GM18498 (cell line): ENCODE measurements around the gene DENND2A.
A peak's percentile ranks its signal among the peaks of the same experiment; 100 is the strongest.
"Not testable (repeated sequence)": the region's sequence is repeated elsewhere in the genome, so short reads cannot be mapped to it uniquely, and the experiment has no call there.

ENCODE experiments used
- ATAC-seq: cut with Tn5 transposase; IDR thresholded peaks from one replicate; pipeline ENCODE4 v1.9.1; 2021; ENCODE audit warnings: mild to moderate bottlenecking, moderate library complexity; ENCODE audit not compliant: unreplicated experiment

DENND2A gene

DNA sequence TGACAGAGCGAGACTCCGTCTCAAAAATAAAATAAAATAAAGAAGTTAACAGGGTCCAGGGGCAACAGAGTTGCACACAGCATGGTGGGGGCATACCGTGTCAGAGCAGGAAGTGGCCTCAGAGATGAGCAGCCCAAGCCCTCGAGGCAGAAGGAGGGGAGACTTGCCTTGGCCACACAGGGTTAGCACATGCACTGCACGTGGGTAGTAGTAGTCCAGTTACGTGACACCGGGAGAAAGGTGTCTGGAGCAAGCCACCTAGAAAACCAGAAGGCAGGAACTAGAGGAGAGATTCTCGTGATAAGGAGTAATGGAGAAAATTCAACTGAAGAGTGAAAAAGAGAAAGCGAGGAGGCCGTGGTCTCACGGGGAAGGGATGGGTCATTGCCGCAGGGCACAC, 9.8 kb upstream of the DENND2A start:
- no peak for ATAC-seq

DNA sequence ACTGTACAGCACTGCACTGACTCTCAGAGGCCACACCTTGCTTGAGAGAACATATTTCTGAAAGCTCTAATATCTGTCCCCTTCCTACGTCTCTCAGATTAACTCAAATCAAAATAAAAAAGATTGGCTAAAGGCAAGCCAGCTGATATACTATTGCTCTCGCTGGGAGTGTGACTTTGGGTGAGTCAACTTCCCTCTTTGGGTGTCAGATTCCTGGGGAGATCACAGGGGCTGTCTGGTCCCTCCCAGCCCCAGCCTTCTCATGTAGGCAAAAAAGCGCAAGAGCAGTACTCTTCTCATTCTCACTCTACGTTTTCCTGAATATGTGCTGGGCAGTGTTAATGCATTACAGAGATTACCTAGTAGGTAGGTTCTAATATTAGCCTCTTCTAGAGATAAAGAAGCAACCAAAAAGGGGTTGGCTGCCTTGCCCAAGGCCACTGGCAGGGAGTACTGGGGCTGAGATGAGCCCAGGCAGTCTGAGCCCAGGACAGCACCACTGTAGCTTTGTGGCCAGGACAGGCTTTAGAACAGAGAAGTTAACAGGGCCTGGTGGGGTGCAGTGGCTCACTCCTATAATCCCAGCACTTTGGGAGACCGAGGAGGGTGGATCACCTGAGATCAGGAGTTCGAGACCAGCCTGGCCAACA, 9.1 kb upstream of the DENND2A start:
- no peak for ATAC-seq

DNA sequence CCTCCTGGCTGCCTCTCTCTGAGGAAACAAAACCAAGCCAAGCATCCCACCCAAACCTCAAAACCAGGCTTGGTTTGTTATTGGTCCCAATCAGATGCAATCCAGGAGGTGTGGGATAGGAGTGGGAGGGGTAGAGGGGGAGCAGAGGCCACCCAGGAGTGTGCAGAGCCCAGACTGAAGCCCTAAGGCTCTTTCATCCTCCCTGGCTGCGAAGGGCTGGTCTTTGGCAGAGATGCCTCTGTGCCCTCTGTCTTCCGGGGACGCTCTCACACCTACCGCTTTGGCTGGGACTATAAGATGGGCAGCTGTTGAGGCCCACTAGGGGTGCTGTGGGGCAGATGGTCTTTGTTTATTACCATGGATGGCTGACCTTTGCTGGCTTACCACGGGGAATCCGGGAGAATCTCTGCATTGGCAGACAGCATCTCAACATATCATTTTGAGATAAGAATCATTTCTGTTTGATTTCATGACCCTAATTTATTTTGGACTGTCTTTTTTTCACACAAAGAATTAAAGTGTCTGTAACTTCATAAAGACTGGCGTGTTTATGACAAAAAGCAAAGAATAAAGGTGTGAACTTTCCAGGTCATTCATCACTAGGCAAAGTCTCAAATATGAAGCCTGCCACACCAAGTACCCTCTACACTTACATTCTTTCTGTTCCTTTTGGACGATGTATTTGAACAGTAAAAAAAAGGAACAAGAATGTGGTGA, 6.5 kb upstream of the DENND2A start:
- ATAC-seq = peak; percentile 93

DNA sequence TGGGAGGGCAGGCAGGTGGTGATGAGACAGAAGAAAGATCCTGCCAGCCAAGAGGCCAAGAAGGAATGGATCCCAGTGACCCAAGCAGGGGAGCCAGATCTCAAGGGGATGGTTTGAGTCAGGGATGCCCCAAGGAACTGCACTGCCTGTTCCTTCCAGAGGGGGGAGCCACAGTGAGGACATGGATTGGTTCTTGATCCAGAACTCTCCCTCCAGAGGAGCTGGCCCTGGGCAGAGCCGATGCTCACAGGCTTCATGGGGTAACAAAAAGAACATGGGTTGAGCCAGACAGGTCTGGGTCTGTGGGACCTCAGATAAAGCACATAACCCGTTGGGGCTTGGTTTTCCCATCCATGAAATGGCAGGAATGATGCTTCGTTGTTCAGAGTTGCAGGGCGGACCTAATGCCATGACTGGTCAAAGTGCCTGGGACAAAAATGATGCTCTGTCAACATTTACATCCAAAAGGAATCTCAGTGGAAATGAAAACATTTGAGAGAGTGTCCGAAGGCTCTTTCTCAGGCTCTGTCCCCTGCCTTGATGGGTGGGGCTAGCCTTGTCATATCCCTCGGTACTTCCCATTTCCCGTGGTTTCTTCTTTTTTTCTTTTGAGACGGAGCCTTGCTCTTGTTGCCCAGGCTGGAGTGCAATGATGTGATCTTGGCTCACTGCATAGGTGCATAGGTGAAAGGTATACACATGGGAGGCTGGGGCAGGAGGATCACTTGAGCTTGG, 4.7 kb upstream of the DENND2A start:
- ATAC-seq = no peak

DNA sequence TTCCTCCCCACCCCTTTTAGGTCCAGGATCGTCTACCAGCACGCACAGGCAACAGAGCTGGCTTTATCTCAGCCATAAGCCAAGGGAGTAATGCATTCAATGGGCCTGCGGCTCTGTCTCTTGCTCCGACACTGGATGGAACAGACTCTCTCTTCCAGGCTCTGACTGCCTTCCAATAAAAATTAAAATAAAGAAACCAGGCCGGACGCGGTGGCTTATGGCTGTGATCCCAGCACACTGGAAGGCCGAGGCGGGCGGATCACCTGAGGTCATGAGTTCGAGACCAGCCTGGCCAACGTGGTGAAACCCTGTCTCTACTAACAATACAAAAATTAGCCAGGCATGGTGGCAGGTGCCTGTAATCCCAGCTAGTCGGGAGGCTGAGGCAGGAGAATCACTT, 4.1 kb upstream of the DENND2A start:
- ATAC-seq = not testable (repeated sequence)

DNA sequence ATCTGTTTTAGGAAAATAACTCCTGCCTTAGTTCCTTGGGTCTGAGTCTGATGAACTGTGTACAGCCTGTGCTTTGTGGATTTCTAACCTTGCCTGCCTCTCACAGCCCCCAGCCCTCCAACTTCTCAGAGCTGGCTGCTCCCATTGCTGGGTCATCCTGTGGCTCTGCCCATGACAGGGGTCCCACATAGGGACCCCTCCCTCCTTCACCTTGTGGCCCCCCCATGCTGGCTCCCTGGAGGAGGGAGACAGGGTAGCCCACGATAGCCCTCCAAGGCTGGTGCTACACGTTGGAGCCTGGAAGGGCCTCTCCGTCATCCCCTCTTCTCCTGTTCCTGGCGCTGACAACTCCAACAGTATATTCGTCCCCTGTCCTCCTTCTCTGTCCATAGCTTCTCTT, 2.8 kb upstream of the DENND2A start:
- no peak for ATAC-seq

DNA sequence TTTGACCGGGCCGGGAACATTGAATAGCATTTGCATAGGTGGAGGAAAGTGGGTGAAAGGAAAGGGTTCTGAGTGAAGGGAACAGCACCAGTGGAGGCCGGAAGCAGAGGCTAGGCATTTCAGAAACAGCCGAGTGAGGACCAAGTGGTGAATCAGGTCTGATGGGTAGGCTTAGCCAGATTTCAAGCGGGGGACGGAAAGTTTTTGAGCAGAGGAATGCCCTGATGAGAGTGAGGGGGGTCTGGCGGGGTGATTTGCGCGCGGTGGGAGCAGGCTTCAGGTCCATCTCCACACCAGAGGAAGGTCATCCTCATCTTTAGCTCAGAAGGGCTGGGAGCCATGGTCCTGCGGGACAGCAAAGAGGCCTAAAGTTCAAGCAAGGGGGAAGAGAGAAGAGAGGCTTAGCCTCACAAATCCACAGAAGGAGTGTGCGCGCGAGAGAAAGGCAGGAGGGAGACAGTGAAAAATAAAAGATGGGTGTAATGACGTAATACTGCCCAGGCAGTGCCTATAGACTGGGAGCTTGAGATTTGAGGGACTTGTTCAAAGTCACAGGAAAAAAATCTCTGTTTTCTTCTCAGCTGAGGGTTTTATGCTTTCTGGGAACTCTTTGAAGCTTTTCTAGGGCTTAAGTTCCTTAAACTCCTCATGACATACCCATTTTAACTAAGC, 1.0 kb upstream of the DENND2A start:
- ATAC-seq = no peak

DNA sequence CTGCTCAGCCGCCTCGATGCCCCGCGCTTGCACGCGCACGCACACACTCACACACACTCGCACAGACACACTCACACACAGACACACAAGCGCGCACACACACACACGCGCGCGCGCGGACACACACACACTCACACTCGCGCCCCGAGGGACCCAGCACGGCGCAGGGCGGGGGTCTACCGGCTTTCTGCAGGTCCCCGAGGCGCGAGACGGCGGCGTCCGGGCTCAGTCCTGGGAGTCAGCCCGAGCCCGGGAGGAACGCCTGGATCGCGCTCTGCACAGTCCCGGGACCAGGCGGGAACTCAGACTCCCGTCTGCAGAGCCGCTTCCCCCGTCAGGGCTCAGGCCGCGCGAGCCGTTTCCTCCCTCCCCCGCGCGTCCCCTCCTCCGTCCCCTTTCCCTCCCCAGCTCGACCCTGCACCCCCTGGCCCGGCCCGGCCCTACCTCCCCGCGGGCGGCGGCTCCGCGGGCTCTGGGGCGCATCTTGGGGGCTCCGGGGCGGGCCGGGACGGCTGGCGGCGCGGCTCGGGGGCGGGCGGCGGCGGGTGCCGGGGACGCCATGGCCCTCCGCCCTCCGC, 464 bp downstream of the DENND2A start:
- ATAC-seq = no peak

DNA sequence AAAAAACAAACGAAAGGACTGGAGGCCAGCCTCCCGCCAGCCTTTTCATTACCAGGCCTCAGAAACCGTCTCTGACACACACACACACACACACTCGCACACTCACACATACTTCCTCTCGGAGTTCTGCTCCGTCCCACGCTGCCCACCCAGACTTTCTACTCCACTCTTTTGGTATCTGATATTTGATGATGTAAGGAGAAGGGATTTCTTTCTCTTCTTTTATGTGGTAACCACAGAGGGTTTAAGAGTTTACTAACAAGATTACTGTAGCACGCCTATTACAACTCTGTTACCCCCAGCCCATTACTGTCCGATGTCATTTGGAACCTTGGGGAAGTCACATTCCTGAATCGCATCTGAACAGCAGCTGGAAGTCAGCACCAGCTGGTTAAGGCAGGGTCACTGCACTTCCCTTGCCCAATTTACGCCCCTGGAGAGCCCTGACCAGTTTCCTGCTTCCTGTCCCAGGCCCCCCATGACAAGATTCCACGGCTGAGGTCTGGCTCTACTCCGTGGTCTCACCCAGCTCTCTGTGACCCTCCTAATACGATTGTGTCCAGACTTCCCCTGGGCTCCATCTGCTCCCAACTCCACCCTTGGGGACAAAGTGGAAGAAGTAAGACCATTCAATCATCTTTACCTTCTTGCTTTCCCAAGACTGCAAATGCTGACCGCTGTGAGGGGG, 1.1 kb downstream of the DENND2A start:
- ATAC-seq = no peak

DNA sequence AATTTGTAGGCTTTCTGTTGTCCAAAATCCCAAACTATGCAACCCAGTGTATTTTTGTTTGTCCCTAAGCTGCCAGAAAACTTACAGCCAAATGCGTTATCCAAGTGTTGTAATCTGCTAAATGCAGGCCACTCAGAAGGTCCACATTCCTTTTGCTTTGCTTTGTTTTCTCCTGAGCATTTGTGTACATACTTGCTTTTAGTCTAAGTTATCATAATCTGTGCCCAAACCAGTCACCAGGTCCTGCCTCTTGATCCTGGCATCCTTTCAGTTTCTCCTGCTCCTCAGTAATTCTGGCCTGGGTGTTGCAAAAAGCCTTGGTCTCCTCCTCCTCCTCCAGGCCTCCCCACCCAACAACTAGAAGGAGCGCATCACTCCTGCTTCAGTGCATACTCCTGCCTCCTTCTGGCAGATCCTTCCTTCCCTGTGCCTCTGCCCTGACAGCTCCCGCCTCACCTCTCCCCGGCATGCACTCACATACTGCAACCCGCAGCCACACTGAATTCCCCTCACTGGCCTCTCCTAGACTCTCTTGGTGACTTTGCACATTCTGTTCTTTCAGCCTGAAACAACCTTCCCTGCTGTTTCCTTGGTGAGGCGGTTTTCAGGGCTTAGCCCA, 2.3 kb downstream of the DENND2A start:
- no peak for ATAC-seq

DNA sequence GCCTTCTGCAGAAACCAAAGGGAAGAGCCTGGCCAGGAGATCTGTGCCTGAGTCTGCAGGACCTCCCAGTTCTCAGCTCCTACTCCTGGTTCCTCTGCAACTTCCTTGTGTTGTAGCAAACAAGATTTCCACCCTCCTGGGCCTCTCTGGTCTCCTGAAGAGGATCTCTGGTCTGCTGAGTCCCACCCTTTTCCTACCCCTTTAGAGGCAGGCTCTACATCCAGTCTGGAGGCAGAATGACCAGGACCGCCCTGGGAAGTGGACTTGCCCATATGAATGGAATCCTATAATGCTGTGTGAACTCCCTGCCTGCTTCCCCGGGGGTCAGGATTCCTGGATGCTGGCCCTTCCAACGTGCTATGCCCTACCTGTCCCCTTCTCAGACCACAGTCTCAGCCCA, 3.2 kb downstream of the DENND2A start:
- no peak for ATAC-seq

DNA sequence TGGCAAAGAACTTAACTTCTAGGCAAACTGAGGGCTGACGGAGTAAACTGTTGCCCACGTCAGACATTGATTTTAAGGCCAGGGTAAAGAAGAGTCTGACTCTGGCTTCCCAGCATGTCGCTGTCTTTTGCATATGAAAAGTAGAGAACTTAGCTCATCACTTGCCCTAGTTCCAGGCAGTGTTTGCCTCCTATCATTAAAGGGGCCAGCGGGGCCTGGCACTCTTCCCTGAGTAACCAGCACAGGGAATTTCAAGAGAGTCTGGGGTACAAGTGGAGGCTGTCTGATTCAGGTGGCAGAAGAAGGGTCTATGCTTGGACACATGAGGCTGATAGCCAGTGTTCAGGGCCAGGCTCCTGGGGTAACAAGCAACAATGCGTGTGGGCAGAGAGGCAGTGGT, 4.8 kb downstream of the DENND2A start:
- ATAC-seq = no peak

DNA sequence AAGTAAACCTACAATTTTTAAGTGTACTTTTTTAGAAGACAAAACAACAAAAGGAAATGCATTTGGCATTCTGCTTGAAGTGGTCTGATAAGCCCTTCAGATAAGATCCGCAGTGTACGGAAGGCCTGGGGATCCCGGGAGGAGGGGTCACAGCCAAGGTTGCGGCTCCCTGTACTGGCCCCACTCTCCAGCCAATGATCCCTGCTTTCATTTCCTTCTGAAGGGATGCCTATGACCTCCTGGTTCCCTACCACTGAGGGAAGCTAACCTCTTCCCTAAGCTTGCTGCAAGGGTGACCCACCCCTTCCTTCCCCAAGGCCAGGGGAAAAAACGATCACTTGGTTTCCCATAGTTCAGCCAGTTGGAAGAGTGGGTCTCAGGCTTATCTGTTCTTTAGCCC, 5.3 kb downstream of the DENND2A start:
- ATAC-seq = no peak

DNA sequence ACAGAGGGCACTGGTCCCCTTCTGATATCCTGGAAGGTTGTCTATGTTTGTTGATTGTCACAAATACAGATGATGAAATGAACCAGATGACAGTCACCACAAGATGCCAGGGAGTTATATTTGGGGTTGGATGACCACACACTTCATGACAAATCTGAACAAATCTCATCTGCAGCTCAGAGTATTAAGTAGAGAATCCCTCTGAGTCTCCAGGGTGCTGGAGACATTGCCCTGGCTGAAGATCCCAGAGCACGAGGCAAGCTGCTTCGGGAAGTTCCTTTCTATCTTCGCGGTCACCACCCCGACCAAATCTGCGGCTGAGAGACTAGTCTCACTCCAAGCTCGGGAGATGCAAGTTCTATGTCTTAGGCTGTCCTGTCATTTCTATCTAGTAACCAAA, 9.0 kb downstream of the DENND2A start:
- ATAC-seq = no peak

DNA sequence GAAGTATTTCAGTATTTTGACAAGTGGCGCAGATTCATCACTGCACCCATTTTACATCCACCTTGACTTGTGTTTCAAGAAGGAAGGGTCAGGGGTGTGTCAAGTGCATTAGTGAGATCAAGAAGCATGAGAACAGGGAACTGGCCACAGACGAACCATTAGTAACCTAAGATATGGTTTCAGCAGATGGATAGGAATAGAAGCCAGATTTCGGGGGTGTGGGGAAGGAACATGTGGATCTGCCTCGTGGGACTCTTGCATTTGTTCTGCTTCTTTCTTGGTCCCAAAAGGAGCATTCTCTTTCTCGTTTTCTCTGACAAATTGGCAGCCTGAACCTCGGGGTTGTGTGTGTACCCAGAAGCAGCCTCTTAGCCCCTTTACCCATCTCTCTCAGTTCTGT, 9.6 kb downstream of the DENND2A start:
- ATAC-seq = no peak

DNA sequence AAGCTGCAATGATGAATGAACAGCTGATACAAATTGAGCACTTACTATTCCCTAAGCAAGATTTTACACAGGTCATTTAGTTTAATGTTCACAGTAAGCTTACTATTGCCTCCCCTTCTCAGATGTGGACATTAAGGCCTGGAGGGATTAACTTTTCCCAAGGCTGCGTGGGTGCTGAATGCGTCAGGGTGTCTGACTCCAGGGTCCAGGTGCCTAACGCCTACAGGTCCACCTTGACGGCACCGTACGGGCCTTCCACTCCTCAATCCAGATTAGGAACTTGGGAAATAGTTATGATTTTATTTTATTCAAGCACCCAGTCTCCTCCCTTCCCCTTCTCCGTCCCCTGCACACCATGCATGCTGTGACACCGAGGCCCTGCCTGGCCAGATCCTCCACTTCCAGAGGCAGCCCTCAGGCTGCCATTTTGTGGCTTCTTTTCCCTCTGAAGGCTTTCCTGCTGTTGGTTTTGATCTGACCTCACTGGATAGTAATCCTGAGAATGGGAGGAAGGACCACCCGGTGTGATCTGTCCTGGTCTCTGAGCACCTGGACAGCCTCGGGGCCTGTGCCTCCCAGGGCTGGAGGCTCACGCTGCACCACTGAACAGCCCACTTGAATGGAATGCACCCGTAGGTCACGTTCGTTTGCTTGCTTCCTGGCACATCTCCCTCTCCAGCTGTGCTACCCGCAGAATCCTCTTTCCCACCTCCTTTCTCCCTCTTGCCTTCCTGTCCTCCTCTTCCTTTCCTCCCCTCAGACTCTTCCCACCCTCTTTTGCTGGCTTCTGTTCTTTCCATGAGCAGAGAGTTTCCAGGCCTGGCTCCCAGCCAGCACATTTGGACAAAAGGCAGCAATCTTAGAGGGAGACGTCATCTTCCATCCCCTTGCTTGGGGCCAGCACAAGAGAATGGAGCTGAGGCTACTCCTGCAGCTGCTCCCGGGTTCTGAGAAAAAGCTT, 14.4 kb downstream of the DENND2A start:
- ATAC-seq = no peak

DNA sequence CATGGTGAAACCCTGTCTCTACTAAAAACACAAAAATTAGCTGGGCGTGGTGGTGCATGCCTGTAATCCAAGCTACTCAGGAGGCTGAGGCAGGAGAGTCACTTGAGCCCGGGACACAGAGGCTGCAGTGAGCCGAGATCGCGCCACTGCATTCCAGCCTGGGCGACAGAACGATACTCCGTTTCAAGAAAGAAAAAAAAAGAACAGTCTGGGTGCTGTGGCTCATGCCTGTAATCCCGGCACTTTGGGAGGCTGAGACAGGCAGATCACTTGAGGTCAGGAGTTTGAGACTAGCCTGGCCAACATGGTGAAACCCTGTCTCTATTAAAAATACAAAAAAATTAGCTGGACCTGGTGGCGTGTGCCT, 15.4 kb downstream of the DENND2A start:
- ATAC-seq = not testable (repeated sequence)

DNA sequence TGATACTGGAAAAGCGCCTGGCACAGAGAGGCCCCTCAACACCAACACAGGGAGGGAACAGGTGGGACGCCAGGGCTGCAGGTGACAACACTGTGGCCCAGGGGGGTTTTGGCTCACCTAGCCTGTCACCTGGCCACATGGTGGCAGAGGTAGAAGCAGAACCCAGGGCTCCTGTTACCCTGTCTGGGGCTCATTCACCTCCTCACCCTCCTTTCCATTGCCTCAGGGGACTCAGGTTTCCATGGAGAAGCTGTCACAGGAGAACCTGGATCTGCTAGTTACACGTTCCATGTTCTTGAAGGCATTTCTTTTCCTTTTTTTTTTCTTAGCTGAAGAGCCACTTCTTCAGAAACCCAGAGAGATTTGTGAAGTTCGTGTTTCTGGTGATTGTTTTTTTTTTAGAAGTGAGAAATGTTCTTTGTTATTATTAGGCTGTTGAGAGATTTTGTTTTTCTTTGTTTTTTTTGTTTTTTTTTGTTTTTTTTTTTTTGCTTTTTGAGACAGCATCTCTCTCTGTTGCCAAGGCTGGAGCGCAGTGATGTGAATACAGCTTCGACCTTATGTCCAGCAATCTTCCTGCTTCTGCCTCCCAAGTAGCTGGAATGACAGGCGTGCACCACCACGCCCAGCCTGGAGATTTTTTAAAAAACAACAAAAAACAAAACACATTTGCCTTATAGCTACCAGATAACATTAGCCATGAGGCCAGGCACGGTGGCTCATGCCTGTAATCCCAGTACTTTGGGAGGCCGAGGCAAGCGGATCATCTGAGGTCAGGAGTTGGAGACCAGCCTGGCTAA, 16.0 kb downstream of the DENND2A start:
- ATAC-seq = no peak
